Fibroblast of lung (primary cell): Measurements from ENCODE around the gene SRSF11.
"Not testable (repeated sequence)": the region's sequence is repeated elsewhere in the genome, so short reads cannot be mapped to it uniquely, and the experiment has no call there.

Experiments
- EZH2 ChIP-seq: IDR thresholded peaks from 2 replicates; pipeline ENCODE4 v1.5.1; 2012; ENCODE audit warnings: low read length, control low read depth, mild to moderate bottlenecking; ENCODE audit errors: missing control alignments
- TF ChIP-seq, protein P1 (sequence below), 2 donors: IDR thresholded peaks in 1 of 2; conservative IDR thresholded peaks in 1 of 2; 1 replicate in 1 of 2; 2 replicates in 1 of 2; pipeline ENCODE4 v1.5.1; 2011 to 2012; ENCODE audit warnings: low read length in 2 of 2, control low read depth in 1 of 2, inconsistent platforms in 1 of 2, low read depth in 1 of 2, mild to moderate bottlenecking in 1 of 2

DNA sequence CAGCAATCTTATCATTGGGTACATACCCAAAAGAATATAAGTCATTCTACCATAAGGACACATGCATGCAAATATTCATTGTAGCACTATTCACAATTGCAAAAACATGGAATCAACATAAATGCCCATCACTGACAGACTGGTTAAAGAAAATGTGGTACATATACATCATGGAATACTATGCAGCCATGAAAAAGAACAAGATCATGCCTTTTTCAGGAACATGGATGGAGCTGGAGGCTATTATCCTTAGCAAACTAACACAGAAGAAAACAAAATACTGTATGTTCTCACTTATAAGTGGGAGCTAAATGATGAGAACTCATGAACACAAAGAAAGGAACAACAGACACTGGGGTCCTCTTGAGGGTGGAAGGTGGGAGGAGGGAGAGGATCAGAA, 28.7 kb upstream of the SRSF11 start:
- TF ChIP-seq, protein P1, sequence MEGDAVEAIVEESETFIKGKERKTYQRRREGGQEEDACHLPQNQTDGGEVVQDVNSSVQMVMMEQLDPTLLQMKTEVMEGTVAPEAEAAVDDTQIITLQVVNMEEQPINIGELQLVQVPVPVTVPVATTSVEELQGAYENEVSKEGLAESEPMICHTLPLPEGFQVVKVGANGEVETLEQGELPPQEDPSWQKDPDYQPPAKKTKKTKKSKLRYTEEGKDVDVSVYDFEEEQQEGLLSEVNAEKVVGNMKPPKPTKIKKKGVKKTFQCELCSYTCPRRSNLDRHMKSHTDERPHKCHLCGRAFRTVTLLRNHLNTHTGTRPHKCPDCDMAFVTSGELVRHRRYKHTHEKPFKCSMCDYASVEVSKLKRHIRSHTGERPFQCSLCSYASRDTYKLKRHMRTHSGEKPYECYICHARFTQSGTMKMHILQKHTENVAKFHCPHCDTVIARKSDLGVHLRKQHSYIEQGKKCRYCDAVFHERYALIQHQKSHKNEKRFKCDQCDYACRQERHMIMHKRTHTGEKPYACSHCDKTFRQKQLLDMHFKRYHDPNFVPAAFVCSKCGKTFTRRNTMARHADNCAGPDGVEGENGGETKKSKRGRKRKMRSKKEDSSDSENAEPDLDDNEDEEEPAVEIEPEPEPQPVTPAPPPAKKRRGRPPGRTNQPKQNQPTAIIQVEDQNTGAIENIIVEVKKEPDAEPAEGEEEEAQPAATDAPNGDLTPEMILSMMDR (conservative IDR thresholded peaks at IDR 0.05 in 1 of 2, IDR thresholded peaks at IDR 0.05 in 1 of 2; ENCODE audit: low read depth in 1 of 2, low read length in 2 of 2), result not testable (repeated sequence)
- not testable (repeated sequence) for TF ChIP-seq EZH2
